HG03521 (cell line): ENCODE results near the gene LRIG1.
"Not testable (repeated sequence)": the region's sequence is repeated elsewhere in the genome, so short reads cannot be mapped to it uniquely, and the experiment has no call there.

Experiments
- ATAC-seq: cut with Tn5 transposase; IDR thresholded peaks from one replicate; pipeline ENCODE4 v1.9.1; 2021; ENCODE audit warnings: mild to moderate bottlenecking, moderate library complexity; ENCODE audit not compliant: unreplicated experiment

The LRIG1 gene

DNA sequence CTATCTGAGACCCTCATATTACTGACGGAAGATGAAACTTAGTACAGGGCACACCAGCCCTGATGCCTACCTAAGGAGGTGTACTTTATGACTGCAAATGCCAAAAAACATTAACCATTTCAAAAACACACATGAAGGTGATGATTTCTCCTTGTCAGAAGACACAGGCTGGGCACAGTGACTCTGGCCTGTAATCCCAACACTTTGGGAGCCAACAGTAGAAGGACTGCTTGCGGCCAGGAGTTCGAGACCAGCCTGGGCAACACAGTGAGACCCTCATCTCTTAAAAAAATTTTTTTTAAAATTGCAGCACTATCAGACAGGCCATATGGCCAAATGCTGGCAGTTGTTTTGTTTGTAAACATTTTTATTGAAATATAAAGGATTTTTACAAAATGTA lies 73.5 kb downstream of the LRIG1 start:
- no peak for ATAC-seq

DNA sequence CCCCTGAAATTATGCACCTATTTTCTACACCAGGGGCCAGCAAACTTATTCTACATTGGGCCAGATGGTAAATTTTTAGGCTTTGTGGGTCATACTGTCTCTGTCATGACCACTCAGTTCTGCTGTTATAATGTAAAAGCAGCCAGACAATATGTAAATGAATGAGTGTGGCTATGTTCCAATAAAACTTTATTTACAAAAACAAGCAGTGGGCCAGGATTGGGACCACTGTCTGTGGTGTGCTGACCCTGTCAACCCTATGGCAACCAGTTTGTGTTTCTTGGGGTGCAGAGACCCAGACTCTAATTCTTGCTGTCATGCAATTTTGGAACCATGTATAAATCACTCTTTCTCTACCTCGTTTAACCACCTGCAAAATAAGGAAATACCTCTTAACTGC lies 74.7 kb downstream of the LRIG1 start:
- no peak for ATAC-seq

DNA sequence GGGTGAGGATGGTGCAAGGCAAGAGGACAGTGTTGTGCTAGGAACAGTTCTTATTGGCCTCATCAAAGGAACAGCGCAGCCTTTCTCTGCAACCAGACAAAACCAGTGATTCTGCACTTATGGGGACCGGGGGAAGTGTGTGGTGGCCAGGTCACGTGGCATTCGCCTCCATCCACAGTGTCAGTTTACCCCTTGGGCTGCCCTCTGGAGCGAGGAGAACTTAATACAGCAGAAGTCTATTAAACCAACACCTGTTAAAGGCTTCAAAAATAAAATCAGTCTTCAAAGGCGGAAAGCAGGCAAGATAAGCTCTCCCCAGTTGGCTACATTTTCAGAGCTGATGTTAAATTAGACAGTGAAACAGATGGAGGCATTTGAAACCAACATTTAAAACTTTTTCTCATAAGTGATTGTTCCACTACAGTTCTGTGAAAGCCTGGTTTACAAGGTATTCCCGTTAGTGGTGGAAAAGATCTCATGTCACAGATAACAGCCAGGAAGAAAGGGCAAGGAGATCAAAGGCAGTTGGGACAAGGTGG lies 75.2 kb downstream of the LRIG1 start:
- ATAC-seq = no peak

DNA sequence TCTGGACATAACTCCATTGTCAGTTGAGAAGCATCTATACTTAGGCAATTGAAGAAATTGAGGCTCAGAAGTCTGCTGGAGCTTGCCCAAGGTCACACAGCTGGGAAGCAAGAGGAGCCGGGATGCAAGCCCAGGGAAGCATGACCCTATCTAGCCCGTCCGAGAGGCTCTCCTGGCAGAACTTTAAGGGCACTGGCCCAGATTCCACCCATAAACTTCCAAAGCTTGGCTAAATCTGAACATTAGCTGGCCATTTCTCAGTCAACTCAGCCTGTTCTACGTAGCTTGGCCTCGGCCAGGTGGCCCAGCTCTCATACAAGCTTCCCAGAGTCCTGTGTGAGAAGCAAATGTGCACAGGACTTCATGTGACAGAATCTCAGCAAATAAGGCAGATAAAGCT lies 75.8 kb downstream of the LRIG1 start:
- ATAC-seq = no peak

DNA sequence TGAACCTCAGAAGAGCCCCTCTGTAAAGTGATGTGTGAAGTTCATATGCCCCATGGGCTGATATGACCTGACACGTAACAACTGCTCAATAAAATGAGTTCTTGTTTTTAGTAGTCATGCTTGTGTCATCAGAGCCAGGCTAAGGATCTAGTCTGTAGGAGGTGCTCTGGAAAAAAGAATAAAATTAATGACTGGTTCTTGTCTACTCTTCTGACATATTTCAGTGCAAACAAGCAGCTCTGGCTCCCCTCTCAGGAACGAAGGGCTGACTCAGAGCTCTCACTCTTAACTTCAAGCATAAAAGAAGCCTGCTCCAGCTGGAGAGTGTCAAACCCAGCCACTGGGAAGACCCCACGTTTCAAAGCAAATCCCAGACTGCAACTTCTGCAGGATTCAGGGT lies 77.0 kb downstream of the LRIG1 start:
- no peak for ATAC-seq

DNA sequence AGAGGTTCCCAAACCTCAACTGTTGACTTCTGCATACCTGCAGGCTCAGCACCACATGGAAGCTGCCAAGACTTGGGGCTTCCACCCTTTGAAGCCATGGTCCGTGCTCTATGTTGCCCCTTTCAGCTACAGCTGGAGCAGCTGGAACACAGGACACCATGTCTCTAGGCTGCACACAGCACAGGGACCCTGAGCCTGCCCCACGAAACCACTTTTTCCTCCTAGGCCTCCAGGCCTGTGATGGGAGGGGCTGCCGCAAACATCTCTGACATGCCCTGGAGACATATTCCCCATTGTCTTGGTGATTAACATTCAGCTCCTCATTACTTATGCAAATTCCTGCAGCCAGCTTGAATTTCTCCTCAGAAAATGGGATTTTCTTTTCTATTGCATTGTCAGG lies 78.9 kb downstream of the LRIG1 start:
- ATAC-seq = not testable (repeated sequence)

DNA sequence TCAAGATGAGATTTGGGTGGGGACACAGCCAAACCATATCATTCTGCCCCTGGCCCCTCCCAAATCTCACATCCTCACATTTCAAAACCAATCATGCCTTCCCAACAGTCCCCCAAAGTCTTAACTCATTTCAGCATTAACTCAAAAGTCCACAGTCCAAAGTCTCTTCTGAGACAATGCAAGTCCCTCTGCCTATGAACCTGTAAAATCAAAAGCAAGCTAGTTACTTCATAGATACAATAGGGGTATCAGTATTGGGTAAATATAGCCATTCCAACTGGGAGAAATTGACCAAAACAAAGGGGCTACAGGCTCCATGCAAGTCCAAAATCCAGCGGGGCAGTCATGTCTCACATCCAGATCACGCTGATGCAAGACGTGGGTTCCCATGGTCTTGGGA lies 79.7 kb downstream of the LRIG1 start:
- not testable (repeated sequence) for ATAC-seq

DNA sequence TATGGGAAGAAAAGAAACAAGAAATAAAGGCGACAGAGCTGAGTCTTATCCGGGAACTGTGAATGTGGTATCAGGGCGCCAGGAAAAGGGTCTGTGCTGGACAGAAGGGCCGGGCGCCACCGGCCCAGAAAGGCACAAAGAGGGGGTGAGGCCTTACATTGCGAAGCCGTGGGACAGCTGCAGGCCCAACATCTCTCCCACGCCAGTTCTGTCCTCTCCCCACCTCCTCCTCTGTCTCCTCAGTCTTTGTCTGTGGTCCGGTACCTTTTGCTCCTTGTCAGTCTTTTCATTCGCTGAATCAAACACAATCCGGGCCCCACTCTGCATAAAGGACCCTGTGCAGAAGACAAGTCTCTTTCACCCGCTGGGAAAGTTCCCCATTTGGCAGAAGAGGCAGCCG lies 81.8 kb downstream of the LRIG1 start:
- ATAC-seq = no peak

DNA sequence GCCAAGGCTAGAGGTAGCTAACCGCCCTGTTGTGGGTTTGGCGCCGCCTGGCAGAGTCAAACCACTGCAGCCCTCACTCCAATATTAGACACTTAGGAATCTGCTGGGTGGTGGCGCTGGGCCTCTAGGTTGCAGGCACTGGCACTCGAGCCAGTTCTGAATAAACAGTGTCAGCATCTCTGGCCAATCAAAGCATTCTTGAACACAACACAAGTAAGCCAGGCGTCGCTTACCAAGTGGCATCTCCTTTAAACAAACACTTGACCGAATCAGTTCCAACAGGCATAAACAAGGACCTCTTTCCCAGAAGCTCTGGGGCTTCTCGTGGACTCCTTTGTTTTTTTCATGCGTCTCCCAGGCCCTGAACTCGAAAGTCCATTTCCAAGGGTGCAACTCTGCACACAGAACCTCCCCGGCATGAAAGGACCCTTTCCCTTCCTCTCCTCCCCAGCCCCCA lies 82.3 kb downstream of the LRIG1 start:
- no peak for ATAC-seq

DNA sequence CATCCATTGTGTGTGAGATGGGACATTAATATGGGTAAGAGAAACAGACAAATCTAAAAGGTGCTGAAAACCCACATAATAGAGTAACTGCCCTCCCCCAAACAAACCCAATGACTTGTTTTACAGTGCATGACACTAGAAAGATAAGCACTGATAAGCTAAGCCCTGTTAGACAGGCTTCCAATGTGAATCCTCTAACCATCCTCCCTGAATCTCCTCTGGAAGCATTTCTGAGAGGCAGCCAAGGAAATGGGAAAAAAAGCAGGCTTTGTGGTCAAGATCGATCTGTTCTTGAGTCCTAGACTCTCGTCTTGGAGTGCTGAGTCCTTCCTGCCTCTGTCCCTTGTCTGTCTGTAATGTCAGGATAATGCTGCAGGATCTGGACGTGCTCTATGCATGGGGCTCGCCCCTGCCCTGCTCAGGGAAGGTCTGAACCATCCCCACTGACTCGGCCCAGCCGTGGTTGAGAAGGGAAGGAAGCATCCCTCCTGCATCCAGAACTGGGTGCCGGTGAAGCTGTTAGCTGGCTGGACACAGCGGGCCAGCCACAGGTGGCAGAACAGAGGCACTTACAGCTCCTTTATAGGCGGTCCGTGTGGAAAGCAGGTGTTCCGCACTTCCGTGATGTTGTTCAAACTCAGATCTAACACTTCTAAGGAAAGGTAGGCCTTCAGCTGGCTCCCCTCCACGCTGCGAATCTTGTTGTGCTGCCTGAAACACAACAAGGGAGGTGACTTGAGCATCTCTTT lies 84.1 kb downstream of the LRIG1 start:
- ATAC-seq = no peak

DNA sequence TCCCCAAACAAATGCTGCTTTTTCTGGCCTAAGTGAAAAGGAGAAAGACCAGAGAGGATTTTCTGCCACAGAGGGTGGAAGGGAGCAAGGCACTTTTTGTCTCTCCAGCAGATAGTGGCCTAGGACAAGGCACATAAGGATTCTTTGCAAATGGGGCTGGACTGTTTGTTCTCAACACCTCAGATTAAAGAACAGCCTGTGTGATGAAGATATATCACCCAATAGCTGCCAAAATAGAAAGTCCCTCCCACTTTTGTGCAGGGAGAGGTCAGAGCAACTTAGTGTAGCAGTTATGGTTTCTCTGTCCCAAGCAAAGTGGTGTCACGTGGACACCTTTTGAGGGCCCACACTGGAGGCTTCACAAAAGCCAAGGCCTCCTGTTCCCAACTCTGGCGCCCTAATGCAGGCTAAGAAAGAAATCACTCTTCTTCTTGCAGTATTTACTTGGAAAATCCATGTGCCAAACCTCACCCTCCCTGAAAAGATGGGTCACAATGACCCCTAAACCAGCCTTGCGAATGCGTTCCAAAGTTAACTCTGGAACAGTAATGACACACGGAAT lies 84.9 kb downstream of the LRIG1 start:
- no peak for ATAC-seq

DNA sequence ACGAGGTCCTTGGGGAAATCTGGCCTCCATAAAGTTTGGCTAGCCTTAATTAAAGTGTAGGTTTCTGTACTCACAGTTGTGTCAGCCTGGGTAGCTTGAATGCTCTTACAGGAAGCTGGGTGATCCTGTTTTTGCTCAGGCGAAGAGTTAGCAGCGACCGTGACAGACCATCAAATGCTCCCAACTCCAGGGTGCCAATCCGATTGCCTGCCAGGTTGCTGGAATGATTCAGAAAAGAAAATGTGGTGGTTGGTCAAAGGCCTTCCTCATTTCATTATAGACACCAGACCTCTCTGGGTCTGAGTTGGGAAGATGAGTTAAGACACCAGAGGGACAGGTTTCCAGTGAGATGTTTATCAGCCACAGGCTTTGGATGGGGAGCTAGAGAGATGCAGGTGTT lies 86.0 kb downstream of the LRIG1 start:
- ATAC-seq = no peak

DNA sequence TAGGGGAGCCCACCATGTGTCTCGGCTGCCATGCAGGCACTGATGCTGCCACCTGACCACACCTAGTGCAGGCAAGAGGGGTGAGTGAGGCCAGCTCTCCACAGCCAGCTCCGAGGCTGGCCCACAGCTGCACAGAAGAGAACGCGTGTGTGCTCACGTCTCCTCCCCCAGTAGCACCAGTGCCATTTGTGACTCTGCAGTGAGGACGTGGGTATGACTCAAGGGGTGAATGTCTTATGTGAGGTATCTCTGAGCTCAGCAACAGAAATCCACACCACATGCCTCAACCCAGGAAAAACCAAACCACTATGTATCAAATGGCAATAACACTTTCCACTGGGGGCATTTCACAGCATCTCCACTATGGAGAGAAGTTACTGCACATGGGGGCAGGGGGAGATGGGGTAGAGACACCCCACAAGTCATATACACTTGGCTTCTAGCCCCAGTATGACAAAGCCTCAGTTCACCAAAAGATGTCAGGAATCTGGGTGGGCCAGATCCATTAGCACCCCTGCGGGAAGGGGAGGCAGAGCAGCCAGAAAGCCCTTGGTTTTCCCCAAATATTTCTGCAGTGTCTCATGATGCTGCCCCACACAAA lies 87.6 kb downstream of the LRIG1 start:
- no peak for ATAC-seq

DNA sequence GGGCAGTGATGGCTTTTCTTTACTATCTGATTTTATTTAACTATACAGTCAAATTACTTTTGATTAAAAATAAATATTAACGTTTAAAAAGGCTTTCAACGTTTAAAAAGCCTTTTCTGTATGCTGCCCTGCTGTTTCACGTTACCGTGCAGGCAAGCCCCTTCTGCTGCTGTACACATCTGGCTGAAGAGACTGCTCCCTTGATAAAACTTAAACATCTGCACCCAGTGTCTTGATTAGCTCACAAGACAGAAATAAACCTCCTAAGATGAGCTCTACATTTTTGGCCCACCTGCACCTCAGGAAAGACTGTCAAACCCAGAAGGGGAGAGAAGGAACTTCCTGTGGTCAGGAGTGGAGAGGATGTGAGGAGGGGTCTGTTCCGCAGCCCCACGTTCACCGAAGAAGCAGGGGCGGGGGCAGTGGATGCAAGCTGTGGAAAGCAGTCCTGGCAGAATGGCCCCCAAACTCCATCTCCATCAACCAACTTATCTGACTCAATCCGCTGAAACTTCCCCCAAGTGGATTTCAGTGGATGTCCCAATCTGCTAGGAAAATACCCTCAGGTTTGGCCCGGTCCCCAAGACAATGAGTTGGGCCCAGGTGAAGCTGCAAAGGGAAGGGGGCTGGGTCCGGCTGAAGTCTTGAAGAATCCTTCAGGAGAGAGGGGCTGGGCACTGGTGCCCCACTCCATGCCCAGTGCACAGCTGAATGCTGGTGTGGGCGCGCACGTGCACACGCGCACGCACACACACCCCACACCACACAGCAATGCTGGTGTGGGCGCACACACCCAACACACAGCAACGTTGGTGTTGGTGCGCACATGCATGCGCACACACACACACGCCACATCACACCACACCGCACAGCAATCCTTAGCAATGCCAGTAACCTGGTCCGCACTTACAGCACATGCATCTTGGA lies 88.6 kb downstream of the LRIG1 start:
- ATAC-seq = no peak

DNA sequence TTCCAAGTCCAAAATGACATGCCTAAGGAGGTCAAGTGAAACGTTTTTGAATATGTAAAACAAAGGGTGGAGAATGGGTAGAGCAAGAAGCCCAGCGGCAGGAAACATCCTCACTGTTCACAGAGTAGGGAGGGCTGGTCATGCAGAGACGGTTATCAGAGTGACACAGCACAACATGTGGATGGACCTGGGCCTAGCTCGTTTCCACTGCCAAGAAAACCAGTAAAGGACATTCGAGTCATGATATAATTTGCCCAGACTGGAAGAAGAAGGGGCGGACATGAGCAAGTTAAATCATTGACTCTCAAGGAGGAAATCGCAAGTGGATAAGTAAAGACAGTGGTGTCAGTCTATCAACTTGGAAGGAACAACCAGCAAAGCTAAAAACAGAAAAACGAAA lies 89.3 kb downstream of the LRIG1 start:
- ATAC-seq = no peak

DNA sequence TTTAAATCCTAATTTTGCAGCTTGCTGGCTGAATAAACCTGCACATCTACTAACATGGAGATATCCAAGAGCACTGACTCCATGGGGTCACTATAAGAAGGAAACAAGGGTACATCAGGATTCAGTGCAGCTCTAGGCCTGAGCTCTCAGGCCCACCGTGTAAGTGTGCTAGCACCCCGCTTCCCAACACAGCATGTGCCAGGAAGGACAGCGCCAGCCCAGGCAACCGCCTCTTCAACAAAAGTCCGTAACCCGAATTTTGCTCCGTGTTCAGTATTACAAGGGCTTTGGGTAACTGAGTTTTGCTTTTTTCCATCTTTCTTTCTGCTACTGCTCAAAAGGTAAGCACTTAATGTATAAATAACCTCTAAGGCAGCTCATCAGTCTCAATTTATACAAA lies 89.8 kb downstream of the LRIG1 start:
- no peak for ATAC-seq

DNA sequence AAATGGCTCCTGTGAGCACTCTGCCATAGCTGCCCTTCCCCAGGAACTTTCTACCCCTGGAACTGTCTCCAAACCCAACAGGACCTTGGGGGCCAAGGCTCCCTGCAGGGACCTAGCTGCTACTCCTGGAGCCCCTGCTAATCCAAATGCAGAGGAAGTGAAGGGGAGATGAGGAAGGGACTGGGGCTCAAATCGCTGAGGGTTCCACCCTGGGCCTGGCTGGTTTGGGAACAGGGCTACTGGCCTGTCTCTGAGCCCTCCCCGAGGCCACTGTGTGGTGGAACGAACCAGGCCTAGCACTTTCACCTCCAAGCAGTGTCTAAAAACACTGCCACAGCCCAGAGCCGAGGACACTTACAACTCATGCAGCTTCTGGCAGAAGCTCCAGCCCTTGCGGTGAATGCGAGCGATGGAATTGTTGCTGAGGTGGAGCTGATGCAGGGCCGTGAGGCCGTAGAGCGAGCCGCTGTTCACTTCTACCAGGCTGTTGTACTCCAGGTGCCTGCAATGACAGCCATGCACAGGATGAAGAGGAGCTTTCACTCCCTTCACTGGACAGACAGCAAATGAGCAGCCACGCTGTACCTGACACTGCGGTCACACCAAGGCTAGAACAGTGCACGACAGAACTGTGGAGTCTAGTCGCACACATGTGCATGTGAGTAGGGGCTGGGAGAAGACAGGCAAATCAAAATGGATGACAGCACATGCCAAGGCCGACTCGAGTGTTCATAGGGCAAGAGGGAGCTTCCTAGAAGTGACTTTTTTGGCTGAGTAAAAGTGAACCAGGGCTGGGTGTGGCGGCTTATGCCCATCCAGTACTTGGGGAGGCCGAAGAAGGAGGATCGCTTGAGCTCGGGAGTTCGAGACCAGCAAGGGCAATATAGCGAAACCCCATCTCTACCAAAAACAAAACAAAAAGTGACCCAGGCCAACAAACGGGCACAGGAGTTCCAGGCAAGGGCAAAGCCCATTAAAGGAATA lies 90.8 kb downstream of the LRIG1 start:
- no peak for ATAC-seq

DNA sequence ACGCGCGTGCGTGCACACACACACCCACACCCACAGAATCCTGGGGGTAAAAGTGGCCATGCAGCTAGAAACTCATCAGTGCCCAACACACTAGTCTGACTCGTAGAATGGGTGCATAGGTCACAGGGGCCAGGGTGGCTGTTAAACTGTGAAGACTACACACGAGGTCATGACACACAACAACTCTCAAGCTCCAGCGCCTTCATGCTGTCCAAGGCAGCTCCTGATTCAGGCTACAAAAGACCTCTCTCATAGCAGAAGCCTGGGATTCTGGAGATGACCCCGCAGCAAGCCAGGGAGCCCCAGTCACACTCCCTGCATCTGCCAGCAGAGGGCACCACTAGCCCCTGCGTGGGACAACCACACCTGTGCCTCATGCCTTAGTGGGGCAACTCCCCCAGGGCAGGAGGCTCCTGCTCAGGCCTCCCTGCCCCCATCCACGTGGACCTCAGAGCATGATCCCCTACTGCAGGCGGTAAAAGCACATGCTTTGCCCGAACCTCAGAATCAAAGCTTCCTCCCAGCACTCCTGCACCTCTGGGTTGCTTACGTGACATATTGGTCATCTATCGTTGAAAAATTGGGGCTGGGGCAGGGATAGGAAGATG lies 93.1 kb downstream of the LRIG1 start:
- ATAC-seq = peak; percentile 75

DNA sequence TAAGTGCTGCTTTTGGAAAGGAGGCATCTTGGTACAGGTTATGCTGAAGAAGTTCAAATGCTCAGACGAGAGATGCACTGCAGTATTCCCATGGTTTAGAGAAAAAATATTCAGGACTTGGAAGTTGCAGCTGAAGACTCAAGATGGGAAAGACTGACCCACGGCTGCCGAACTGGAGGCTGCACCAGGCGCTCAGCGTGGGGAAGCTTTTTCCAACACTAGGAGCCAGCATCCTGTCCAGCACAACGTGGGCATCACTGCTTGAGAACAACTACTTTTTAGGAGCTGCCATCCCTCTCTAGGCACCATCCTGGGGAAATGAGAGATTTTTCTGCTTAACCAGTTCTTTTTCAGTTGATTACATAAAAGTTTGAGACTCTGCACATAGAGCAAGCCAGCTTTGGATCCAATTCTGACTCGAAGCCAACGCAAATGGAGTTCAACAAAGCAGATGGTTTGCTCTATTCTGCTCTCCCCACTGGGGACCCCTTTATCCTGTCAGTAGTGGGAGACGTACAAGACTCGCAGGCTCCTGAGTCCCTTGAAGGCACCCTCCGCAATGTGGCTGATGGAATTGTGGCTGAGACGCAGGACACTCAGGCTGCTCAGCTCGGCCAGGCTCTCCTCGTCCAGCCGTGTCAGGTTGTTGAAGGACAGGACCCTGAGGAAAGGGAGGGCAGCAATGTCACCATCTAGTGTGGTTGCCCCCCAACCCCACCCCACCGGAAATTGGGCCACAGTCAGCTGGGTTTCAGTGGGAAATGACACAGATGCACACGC lies 93.8 kb downstream of the LRIG1 start:
- no peak for ATAC-seq
